NT2/D1 (cell line): ENCODE data around the gene MTOR.

Source experiments
- YY1 ChIP-seq: IDR thresholded peaks from 2 replicates; pipeline ENCODE4 v1.6.1; 2011; ENCODE audit not compliant: insufficient read length, insufficient read depth
- ZNF274 ChIP-seq: IDR thresholded peaks from 2 replicates; pipeline ENCODE4 v1.6.1; 2011; ENCODE audit warnings: mild to moderate bottlenecking, low read depth, low read length

- TF ChIP-seq YY1 (no peak), ZNF274 (no peak)
Observed at GRCh38 chr1:11252538-11252937, 9.8 kb downstream of the MTOR start.
